T-helper 1 cell (primary cell): ENCODE results near the gene SPRY1.
A peak's percentile ranks its signal among the peaks of the same experiment; 100 is the strongest.

ENCODE experiments used
- DNase-seq, 5 donors: peaks; one replicate each; pipeline ENCODE4 v3.0.0-alpha.2; 2012 to 2020

The SPRY1 gene

GRCh38 chr4:123446865-123447474 lies 50.4 kb downstream of the SPRY1 start:
- DNase-seq = no peak

- DNase-seq = no peak
Observed at GRCh38 chr4:123449362-123449761, 52.8 kb downstream of the SPRY1 start.

GRCh38 chr4:123449780-123450179 lies 53.2 kb downstream of the SPRY1 start:
- peak in 1 of 5 donors; percentile 24 for DNase-seq

- DNase-seq = no peak
Observed at GRCh38 chr4:123450393-123450792, 53.8 kb downstream of the SPRY1 start.

GRCh38 chr4:123452616-123453015 lies 56.0 kb downstream of the SPRY1 start:
- DNase-seq = no peak

GRCh38 chr4:123453061-123453680 lies 56.6 kb downstream of the SPRY1 start:
- no peak for DNase-seq
